H9 (cell line): ENCODE measurements around the gene UQCC2. TPM values are rescaled to one million over a fixed set of nuclear protein-coding genes. Genes with fewer than 3 reads are reported as not detected.

Experiments
- DNase-seq: peaks from one replicate; pipeline ENCODE4 v3.0.0-alpha.2; 2017
- H2AFZ ChIP-seq: one replicate; pipeline ENCODE4 v1.6.1; 2013; ENCODE audit warnings: mild to moderate bottlenecking, low read length, control low read depth, moderate library complexity
- H2AK5ac ChIP-seq: 2 replicates; pipeline ENCODE4 v1.6.1; 2013; ENCODE audit warnings: low read length, control low read depth, mixed read lengths; ENCODE audit not compliant: insufficient read length
- H2BK120ac ChIP-seq: one replicate; pipeline ENCODE4 v1.6.1; 2013; ENCODE audit warnings: low read depth, mild to moderate bottlenecking, low read length, control low read depth, inconsistent platforms; ENCODE audit not compliant: poor library complexity, severe bottlenecking
- H2BK12ac ChIP-seq: 2 replicates; pipeline ENCODE4 v1.6.1; 2013; ENCODE audit warnings: low read length, control low read depth, mixed read lengths, low read depth; ENCODE audit not compliant: insufficient read length
- H2BK15ac ChIP-seq: 2 replicates; pipeline ENCODE4 v1.6.1; 2013; ENCODE audit warnings: low read depth, low read length, control low read depth
- H2BK20ac ChIP-seq: one replicate; pipeline ENCODE4 v1.6.1; 2013; ENCODE audit warnings: low read depth, mild to moderate bottlenecking, low read length, control low read depth, inconsistent platforms; ENCODE audit not compliant: poor library complexity, severe bottlenecking
- H2BK5ac ChIP-seq: 2 replicates; pipeline ENCODE4 v1.6.1; 2013; ENCODE audit warnings: low read length, control low read depth, mixed read lengths; ENCODE audit not compliant: insufficient read length
- H3K14ac ChIP-seq: 2 replicates; pipeline ENCODE4 v1.6.1; 2013; ENCODE audit warnings: low read length, control low read depth; ENCODE audit not compliant: insufficient read depth
- H3K18ac ChIP-seq: 2 replicates; pipeline ENCODE4 v1.6.1; 2013; ENCODE audit warnings: low read depth, mild to moderate bottlenecking, mixed read lengths, low read length, control low read depth; ENCODE audit not compliant: insufficient read length
- H3K23ac ChIP-seq: 2 replicates; pipeline ENCODE4 v1.6.1; 2013; ENCODE audit warnings: low read length, control low read depth, mixed read lengths, low read depth; ENCODE audit not compliant: insufficient read length
- H3K23me2 ChIP-seq: 2 replicates; pipeline ENCODE4 v1.6.1; 2013; ENCODE audit warnings: low read depth, mild to moderate bottlenecking, mixed read lengths, low read length, control low read depth; ENCODE audit not compliant: insufficient read length, poor library complexity, severe bottlenecking
- H3K27ac ChIP-seq: 2 replicates; pipeline ENCODE4 v1.5.1; 2013; ENCODE audit warnings: low read length, control low read depth, mixed read lengths, low read depth; ENCODE audit not compliant: insufficient read length
- H3K27me3 ChIP-seq: 2 replicates; pipeline ENCODE4 v1.6.1; 2013; ENCODE audit warnings: low read length, control low read depth, inconsistent platforms; ENCODE audit not compliant: insufficient read depth
- H3K4ac ChIP-seq: 2 replicates; pipeline ENCODE4 v1.6.1; 2013; ENCODE audit warnings: low read depth, mild to moderate bottlenecking, control low read depth, inconsistent platforms, low read length, moderate library complexity
- H3K4me1 ChIP-seq: 2 replicates; pipeline ENCODE4 v1.6.1; 2013; ENCODE audit warnings: low read length, control low read depth, inconsistent platforms; ENCODE audit not compliant: insufficient read depth
- H3K4me2 ChIP-seq: 2 replicates; pipeline ENCODE4 v1.6.1; 2013; ENCODE audit warnings: low read length, control low read depth, mixed read lengths; ENCODE audit not compliant: insufficient read length, insufficient read depth
- H3K56ac ChIP-seq: 2 replicates; pipeline ENCODE4 v1.6.1; 2013; ENCODE audit warnings: low read depth, mild to moderate bottlenecking, mixed read lengths, low read length, control low read depth; ENCODE audit not compliant: insufficient read length
- H3K79me1 ChIP-seq: 2 replicates; pipeline ENCODE4 v1.6.1; 2013; ENCODE audit warnings: low read depth, mild to moderate bottlenecking, moderate library complexity, low read length, control low read depth, inconsistent platforms; ENCODE audit not compliant: insufficient read depth, poor library complexity, severe bottlenecking
- H3K79me2 ChIP-seq: 2 replicates; pipeline ENCODE4 v1.6.1; 2013; ENCODE audit warnings: low read length, control low read depth, inconsistent platforms; ENCODE audit not compliant: insufficient read depth
- H3K9ac ChIP-seq: 2 replicates; pipeline ENCODE4 v1.6.1; 2013; ENCODE audit warnings: low read length, control low read depth, mixed read lengths; ENCODE audit not compliant: insufficient read length; ENCODE audit errors: extremely low read depth
- H3K9me3 ChIP-seq: one replicate; pipeline ENCODE4 v1.6.1; 2013; ENCODE audit warnings: low read depth, low read length, inconsistent platforms; ENCODE audit not compliant: control insufficient read depth
- H3T11ph ChIP-seq: one replicate; pipeline ENCODE4 v1.6.1; 2013; ENCODE audit warnings: mild to moderate bottlenecking, low read length, control low read depth, inconsistent platforms
- H4K20me1 ChIP-seq: one replicate; pipeline ENCODE4 v1.6.1; 2013; ENCODE audit not compliant: control insufficient read depth, insufficient read length, insufficient read depth
- H4K5ac ChIP-seq: 2 replicates; pipeline ENCODE4 v1.6.1; 2013; ENCODE audit warnings: low read depth, mild to moderate bottlenecking, mixed read lengths, low read length, control low read depth; ENCODE audit not compliant: insufficient read length
- H4K8ac ChIP-seq: replicated peaks from 2 replicates; pipeline ENCODE4 v1.6.1; 2013; ENCODE audit warnings: low read length, control low read depth, mixed read lengths, low read depth; ENCODE audit not compliant: insufficient read length
- H4K91ac ChIP-seq: 2 replicates; pipeline ENCODE4 v1.6.1; 2013; ENCODE audit warnings: low read depth, mild to moderate bottlenecking, moderate library complexity, mixed read lengths, low read length, control low read depth; ENCODE audit not compliant: insufficient read length
- H3K27ac Mint-ChIP-seq, 3 experiments: 2 replicates in 2 of 3; 3 replicates in 1 of 3; pipeline ENCODE4 v1.8.0; 2020 to 2021; ENCODE audit warnings: mixed read lengths in 3 of 3, mild to moderate bottlenecking in 1 of 3, moderate library complexity in 1 of 3
- H3K27me3 Mint-ChIP-seq: 2 replicates; pipeline ENCODE4 v1.8.0; 2021; ENCODE audit warnings: low read depth, mild to moderate bottlenecking, moderate library complexity, mixed read lengths
- H3K36me3 Mint-ChIP-seq, 3 experiments: 2 replicates in 2 of 3; 3 replicates in 1 of 3; pipeline ENCODE4 v1.8.0; 2020 to 2021; ENCODE audit warnings: low read depth in 3 of 3, mixed read lengths in 3 of 3; ENCODE audit not compliant: insufficient read depth in 1 of 3
- H3K4me1 Mint-ChIP-seq, 2 experiments: 2 replicates each; pipeline ENCODE4 v1.8.0; 2020; ENCODE audit warnings: mixed read lengths in 2 of 2
- H3K4me3 Mint-ChIP-seq, 2 experiments: 2 replicates in 1 of 2; 3 replicates in 1 of 2; pipeline ENCODE4 v1.8.0; 2020 to 2021; ENCODE audit warnings: mild to moderate bottlenecking in 2 of 2, mixed read lengths in 2 of 2, moderate library complexity in 1 of 2
- H3K9me3 Mint-ChIP-seq, 2 experiments: 2 replicates in 1 of 2; 3 replicates in 1 of 2; pipeline ENCODE4 v1.8.0; 2020; ENCODE audit warnings: mild to moderate bottlenecking in 2 of 2, mixed read lengths in 2 of 2, moderate library complexity in 1 of 2
- CTCF ChIP-seq: fragments of 200-600 bp; sonication (generic); conservative IDR thresholded peaks from 3 replicates; pipeline ENCODE4 v1.8.0; 2021; ENCODE audit warnings: antibody characterized with exemption, mild to moderate bottlenecking
- WGBS: extraction: QIAGEN DNeasy Blood & Tissue Kit; methylation state at CpG from one replicate; pipeline ENCODE4 v1.1.7; 2013; ENCODE audit warnings: missing lambda C conversion rate, low lambda C conversion rate, mixed read lengths; ENCODE audit not compliant: insufficient read length; ENCODE audit errors: extremely low coverage; 5-methylcytosine and 5-hydroxymethylcytosine counted together
- total RNA-seq: library from RNA; stranded (reverse); gene quantifications from 2 replicates; pipeline ENCODE4 v1.2.1, GENCODE V29; 2021

UQCC2 gene
- total RNA-seq, 1 experiment from 2014 or later: 140 TPM

GRCh38 chr6:33716890-33717632 is 5.6 kb upstream of the UQCC2 start:
- Histone ChIP-seq H2BK5ac (no peak overlapping the region), H2BK12ac (no peak overlapping the region), H2BK15ac (no peak overlapping the region), H3K27ac (no peak overlapping the region), H2AK5ac (no peak overlapping the region), H3K4me2 (no peak overlapping the region), H4K5ac (no peak overlapping the region), H3K9me3 (no peaks in the 10 kb centered on the region), H4K8ac (no peak overlapping the region), H2BK120ac (no peak overlapping the region), H3K4me1 (peaks cover under 1% of the 10 kb centered on the region; the same call in 1 of the 2 replicates), H3K79me1 (no peaks in the 10 kb centered on the region), H3K18ac (no peak overlapping the region), H3K56ac (no peak overlapping the region), H3K79me2 (no peaks in the 10 kb centered on the region), H2BK20ac (no peak overlapping the region), H3K27me3 (no peaks in the 10 kb centered on the region), H3K4ac (no peak overlapping the region), H3K23me2 (no peaks in the 10 kb centered on the region), H4K91ac (no peak overlapping the region), H3K9ac (no peak overlapping the region), H3K14ac (no peak overlapping the region), H4K20me1 (no peaks in the 10 kb centered on the region), H2AFZ (no peak overlapping the region), H3K23ac (no peak overlapping the region), H3T11ph (no peak overlapping the region)
- Mint-ChIP-seq H3K4me3 (no peak overlapping the region), H3K4me1 (peaks cover 8 to 14% of the 10 kb centered on the region in 2 experiments), H3K9me3 (no peaks in the 10 kb centered on the region), H3K27me3 (peaks cover 7% of the 10 kb centered on the region), H3K36me3 (no peaks in the 10 kb centered on the region), H3K27ac (no peak overlapping the region)
- no CpG with 5 or more reads among the region's 8 CpGs for WGBS
- no peak for DNase-seq
- no peak for TF ChIP-seq CTCF
